Erythroblast (primary cell): ENCODE measurements around the gene PDIA5.

ENCODE experiments used
- GATA1 ChIP-seq: IDR thresholded peaks from 2 replicates; pipeline ENCODE4 v1.6.1; 2011; ENCODE audit warnings: low read depth, mild to moderate bottlenecking, control low read depth, low read length, moderate library complexity
- POLR2A ChIP-seq: IDR thresholded peaks from 2 replicates; pipeline ENCODE4 v1.6.1; 2011; ENCODE audit warnings: mild to moderate bottlenecking, low read length

DNA sequence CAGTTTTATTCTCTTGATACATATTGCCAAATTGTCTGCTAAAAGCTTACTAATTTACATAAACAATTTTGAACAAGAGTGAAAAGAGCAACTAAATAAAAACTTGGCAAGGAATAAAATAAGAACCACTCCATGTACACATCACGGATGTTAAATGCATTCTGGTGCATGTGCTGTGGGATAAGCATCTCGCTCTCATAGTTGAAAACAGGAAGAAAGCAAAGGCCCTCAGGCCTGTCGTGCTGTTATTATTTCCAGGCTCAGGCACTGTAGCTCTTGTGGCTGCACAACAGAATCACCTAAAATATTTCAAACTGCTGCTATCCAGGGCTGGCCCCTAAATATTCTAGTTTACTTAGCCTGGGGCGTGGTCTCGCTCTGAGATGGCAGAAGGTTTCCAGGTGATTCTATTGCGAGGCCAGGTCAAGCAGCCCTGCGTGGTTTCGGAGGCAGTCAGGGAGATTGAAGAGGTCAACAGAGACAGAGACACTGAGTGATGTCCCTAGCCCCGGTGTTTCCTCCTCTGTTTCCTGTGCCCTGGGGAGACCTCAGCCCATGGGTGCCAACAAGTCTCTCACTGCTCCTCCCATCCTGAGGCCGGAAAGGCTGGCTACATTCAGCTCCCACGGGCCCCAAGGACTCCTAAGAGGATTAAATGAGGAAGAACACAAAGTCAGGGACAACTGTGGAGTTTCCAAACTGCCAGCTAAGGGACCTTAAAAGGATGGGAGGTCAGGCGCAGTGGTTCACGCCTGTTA, 18.2 kb upstream of the PDIA5 start:
- no peak for TF ChIP-seq POLR2A
- TF ChIP-seq GATA1: no peak
